Measurements from ENCODE around the gene NRP1.

DNA sequence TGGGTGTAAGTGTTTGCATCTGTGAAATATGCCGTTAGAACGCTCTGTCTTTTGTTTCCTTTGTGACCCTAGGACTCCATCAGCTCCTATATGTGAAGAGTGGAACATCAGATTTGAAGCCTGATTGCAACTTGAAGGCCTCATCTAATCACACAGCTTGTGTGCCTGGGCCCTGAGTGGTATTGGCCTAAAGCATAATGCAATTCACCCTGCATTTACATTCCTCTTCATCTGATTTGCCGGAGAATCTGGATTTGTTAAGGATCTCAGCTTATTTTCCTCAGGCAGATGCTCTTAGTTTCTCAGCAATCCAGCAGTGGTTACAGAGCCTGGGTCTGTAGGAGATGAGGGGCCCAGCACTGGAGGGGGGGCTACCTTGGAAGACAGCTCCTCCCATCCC is 193.2 kb downstream of the NRP1 start:
- TF ChIP-seq, protein P1, sequence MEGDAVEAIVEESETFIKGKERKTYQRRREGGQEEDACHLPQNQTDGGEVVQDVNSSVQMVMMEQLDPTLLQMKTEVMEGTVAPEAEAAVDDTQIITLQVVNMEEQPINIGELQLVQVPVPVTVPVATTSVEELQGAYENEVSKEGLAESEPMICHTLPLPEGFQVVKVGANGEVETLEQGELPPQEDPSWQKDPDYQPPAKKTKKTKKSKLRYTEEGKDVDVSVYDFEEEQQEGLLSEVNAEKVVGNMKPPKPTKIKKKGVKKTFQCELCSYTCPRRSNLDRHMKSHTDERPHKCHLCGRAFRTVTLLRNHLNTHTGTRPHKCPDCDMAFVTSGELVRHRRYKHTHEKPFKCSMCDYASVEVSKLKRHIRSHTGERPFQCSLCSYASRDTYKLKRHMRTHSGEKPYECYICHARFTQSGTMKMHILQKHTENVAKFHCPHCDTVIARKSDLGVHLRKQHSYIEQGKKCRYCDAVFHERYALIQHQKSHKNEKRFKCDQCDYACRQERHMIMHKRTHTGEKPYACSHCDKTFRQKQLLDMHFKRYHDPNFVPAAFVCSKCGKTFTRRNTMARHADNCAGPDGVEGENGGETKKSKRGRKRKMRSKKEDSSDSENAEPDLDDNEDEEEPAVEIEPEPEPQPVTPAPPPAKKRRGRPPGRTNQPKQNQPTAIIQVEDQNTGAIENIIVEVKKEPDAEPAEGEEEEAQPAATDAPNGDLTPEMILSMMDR (conservative IDR thresholded peaks at IDR 0.05; ENCODE audit: low read depth, low read length) = no peak
- TF ChIP-seq EZH2 (IDR thresholded peaks at IDR 0.05; ENCODE audit: low read length, unreplicated experiment) = no peak

Data from PC-3 (cell line).